GM12873 (cell line): ENCODE measurements around the gene ZCCHC7.

ENCODE experiments used
- TF ChIP-seq, protein P1 (sequence below): IDR thresholded peaks from 2 replicates; pipeline ENCODE4 v1.5.1; 2012; ENCODE audit warnings: low read depth, mild to moderate bottlenecking, moderate library complexity, low read length, control low read depth; ENCODE audit not compliant: insufficient read depth; ENCODE audit errors: missing control alignments

ZCCHC7 gene

DNA sequence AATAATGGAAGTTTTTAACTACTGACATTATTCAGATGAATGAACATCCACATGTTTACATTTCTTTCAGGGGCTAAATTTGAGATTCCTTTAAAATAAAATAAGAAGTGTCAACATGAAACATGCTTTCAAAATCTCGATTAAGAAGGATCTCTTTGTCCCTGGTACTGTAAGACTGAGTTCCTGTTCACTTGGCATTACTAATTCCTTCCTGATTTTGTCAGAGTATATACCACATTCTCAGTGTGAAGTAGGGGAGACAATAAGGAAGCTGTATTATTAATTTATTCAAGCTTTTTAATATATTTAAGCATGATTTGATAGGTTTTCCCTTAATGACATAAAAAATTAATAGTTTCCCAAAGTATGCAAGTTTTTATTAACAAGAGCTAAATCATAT is 220.6 kb downstream of the ZCCHC7 start:
- TF ChIP-seq, protein P1, sequence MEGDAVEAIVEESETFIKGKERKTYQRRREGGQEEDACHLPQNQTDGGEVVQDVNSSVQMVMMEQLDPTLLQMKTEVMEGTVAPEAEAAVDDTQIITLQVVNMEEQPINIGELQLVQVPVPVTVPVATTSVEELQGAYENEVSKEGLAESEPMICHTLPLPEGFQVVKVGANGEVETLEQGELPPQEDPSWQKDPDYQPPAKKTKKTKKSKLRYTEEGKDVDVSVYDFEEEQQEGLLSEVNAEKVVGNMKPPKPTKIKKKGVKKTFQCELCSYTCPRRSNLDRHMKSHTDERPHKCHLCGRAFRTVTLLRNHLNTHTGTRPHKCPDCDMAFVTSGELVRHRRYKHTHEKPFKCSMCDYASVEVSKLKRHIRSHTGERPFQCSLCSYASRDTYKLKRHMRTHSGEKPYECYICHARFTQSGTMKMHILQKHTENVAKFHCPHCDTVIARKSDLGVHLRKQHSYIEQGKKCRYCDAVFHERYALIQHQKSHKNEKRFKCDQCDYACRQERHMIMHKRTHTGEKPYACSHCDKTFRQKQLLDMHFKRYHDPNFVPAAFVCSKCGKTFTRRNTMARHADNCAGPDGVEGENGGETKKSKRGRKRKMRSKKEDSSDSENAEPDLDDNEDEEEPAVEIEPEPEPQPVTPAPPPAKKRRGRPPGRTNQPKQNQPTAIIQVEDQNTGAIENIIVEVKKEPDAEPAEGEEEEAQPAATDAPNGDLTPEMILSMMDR: no peak

DNA sequence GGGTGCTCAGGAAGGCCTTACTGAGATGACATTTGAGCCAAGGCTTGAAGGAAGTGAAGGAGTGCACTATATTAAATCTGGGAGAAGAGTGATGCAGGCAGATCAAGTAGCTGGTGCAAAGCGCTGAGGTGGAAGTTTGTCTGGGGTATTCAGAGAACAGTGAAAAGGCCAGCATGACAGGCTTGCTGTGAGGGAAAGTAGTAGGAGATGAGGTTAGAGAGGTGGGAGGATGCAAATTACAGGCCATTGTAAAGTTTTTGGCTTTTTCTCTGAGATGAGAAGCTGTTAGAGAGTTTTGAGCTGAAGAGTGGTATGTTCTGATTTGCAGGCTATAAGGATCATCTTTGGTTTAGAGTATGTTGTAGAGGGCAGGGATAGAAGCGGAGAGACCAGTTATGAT is 221.3 kb downstream of the ZCCHC7 start:
- TF ChIP-seq, protein P1: no peak

DNA sequence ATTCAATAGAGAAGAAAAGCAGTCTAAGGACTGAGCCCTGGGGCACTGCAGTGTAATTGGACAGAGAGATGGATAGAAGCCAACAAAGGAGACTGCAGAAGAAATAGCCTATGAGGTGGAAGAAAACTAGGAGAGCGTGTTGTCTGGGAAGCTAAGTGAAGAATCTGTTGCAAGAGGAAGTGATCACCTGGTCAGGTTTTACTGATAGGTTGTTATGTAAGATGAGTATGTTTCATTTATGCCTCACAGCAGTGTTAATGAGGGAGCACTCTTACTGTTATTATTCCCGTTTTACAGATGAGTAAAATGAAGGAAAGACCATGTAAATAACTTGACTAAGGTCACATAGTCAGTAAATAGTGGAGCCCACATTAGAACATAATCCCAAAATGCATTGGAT is 222.1 kb downstream of the ZCCHC7 start:
- TF ChIP-seq, protein P1: no peak

DNA sequence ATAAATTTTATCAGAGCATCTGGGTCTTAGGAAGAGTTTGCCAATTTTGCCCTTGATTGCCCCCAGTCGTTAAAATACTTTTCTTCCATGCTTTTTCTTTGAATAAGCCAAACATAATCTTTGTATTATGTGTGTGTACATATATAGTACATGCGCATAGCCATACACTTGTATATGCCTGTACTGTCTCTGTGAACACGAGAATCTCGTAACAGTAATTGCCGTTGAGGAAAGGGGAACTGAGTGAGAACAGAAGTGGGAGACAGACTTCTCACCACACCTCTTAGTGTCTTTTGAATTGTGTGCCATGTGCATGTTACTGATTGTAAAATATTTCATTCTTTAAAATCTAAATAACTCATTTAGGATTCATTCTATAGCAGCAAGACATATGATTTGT is 222.5 kb downstream of the ZCCHC7 start:
- TF ChIP-seq, protein P1: no peak

DNA sequence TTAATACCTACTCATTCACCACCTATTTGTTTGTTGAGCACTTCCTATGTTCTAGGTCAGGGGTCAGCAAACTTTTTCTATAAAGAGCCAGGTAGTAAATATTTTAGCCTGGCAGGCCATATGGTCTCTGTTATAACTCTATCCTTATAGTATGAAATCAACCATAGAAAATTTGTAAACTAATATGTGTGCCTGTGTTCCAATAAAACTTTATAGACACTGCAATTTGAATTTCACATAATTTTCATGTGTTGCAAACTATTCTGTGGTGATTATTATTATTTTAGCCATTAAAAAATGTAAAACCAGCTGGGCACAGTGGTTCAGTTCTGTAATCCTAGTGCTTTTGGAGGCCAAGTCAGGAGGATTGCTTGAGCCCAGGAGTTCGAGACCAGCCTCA is 223.3 kb downstream of the ZCCHC7 start:
- TF ChIP-seq, protein P1: no peak

DNA sequence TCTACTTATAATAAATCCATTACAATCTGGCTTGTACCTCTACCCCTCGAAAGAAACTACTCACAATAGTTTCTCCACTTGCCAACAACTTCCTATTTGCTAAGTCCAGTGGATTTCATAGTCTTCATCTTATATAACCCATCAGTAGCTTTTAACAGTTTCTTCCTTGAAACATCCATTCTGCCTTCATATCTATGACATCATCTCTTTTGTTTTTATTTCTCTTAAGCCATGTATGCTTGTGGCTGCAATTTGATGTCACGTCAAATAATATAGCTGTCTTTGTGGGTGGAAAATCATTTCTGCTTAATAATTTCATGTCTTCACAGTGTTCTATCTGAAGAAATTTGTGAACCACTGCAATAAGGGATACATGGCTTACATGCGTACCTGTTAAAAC is 224.7 kb downstream of the ZCCHC7 start:
- TF ChIP-seq, protein P1: no peak

DNA sequence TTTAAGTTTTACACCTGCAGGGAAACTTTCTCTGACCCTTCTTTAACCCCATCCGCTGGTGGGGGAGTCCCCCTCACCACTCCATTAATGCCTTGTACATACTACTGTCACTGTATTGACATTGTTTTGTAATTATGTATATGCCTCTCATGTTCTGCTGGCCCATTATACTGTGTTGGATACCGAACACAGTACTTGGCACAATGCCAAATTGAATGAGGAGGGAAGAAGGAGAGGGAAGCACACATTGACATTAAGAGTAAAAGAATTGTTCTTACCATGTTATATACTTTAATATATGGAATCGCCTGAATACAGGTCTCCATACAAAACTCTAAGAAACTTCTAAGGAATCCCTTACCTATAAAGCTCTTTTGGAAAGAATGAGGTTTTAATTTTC is 228.5 kb downstream of the ZCCHC7 start:
- TF ChIP-seq, protein P1: no peak
